ENCODE measurements around the gene FXYD5.
"Not testable (repeated sequence)": the region's sequence is repeated elsewhere in the genome, so short reads cannot be mapped to it uniquely, and the experiment has no call there.

The FXYD5 gene

DNA sequence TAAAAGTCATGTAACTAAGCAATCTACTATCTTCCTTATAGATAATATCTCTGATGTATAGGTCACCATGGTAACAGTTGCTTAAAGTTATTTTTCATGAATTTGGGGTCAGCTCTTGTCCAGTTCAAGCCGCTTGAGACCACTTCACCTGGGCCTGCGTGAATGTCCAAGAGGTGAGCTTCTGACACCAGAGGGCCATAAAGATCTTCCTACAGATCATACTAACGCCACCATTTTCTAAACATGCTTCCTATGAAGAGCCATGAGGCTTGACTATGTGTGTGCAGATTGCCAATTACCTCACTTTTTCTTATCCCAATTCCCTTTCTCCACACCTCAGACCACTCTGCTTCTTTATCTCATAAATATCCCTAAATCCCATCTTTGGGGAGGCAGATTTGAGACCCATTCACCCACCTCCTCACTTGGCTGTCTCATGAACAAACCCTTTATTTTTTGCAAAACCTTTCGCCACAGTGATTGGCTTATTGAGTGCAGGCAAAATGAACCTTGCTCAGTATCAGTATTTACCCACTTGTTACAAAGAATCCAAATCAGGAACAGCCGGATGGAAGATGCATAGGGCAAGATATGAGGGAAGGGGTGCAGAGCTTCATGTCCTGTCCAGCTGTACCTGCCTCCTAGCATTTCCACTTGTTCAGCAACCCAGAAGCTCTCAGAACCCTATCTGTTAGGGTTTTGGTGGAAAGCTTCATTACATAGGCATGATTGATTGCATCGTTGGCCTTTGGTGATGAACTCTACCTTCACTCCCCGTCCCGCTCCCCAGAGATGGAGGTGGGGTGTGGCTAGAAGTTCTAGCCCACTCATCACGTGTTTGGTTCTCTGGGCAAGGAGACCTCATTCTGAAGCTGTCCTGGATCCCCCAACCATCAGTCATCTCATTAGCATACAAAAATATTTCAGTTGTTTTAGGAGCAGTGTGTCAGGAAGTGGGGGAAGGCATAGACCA, 39.8 kb downstream of the FXYD5 start:
- no peak for DNase-seq

DNA sequence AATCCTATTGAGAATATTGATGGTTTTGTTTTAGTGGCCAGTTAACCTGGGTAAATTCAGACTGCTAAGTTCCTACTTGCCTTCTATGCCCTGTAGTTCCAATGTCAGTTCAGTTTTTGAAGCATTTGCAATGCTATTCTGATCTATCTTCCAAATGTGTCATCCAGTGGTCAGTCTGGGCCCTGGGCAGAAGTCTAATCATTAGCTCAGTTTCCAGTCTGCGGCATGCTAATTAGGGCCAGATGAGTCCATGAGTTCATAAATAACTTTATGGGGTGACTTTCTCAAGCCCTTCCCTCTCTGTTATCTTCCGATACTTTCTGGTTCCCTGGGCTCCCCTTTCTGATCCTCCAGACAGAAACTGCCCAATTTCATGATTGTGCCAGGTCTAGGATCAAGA, 41.3 kb downstream of the FXYD5 start:
- no peak for DNase-seq

- not testable (repeated sequence) for DNase-seq
Measured at GRCh38 chr19:35196861-35197260, 42.3 kb downstream of the FXYD5 start.

GRCh38 chr19:35199481-35199880, 44.9 kb downstream of the FXYD5 start:
- DNase-seq, result no peak

- no peak for DNase-seq
Measured at GRCh38 chr19:35202722-35203688, 48.5 kb downstream of the FXYD5 start.

DNA sequence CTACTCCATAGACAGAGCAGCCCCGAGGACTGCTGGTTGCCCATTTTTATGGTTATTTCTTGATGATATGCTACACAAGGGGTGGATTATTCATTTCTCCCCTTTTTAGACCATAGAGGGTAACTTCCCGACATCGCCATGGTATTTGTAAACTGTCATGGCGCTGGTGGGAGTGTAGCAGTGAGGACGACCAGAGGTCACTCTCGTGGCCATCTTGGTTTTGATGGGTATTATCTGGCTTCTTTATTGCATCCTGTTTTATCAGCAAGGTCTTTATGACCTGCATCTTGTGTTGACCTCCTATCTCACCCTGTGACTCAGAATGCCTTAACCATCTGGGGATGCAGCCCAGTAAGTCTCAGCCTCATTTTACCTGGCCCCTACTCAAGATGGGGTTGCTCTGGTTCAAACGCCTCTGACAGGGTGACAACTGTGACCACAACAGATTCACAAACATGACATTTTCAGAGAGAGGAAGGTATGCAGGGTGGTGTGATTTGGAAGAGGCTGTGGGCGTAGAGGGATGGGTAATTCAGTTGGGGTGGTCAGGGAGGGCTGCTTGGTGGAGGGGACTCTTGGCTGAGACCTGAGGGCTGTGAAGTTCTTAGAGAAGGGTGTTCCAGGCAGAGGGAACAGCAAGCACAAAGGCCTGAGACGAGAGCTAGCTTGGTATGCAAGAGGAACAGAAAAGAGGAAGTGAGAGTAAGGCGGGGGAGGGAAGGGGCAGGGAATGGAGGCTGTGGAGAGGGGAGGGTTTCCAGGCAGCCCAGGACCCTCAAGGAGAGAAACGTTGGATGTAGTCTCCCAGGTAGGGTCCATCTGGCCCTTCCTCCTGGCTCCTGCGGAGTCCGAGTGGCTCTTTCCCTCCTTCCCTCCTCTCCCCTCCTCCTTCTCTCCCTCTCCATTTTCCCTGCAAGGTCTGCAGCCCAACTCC, 50.5 kb downstream of the FXYD5 start:
- DNase-seq, result no peak

GRCh38 chr19:35205733-35206323, 51.3 kb downstream of the FXYD5 start:
- DNase-seq, result no peak

DNA sequence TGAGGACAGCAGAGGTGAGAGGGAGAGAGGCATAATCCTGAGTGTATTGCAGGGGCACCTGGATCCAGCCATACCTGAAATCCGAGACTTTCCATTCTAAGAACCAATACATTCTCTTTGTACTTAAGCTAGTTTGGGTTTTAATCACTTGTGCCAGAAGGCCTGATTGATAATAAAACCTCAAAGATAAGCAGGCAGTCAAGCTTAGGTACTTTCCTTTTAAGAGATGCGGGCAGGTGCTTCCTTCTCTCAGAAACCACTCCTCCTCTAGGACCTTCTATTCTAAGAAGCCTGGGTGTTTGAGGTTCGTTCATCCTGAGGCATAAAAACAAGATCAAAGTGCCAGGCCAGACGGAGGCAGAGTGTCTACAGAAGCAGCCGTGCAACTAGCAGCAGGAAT, 51.8 kb downstream of the FXYD5 start:
- DNase-seq, result peak in 1 of 2 experiments; percentile 52

- DNase-seq, result no peak
Measured at GRCh38 chr19:35206855-35207254, 52.3 kb downstream of the FXYD5 start.

GRCh38 chr19:35207391-35207871, 52.9 kb downstream of the FXYD5 start:
- peak in 1 of 2 experiments; percentile 46 for DNase-seq

GRCh38 chr19:35208121-35208520, 53.6 kb downstream of the FXYD5 start:
- DNase-seq, result no peak

- DNase-seq, result no peak
Measured at GRCh38 chr19:35209646-35210045, 55.1 kb downstream of the FXYD5 start.

GRCh38 chr19:35211545-35212230, 57.2 kb downstream of the FXYD5 start:
- DNase-seq, result peak; percentile 29 to 61

DNA sequence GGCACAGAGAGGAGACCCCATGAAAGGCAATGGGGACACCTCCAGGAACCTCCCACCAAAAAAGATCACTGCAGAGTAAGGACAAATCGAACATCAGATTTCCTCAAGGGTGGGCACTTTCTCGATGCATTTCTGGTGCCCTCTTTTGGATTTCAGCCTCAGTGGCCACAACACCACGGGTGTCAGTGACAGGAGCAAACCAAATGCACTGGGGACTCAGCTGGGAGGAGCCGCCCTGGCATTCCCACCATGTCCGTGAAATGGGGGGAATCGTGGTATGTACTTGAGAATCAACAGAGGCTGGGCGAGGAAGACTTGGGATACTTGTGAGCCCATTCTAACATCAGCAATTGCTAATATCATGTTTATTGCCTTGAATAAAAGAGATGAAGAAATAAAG, 57.7 kb downstream of the FXYD5 start:
- no peak for DNase-seq

GRCh38 chr19:35213663-35214632, 59.4 kb downstream of the FXYD5 start:
- peak; percentile 49 to 78 for DNase-seq

- no peak for DNase-seq
Measured at GRCh38 chr19:35214766-35215422, 60.4 kb downstream of the FXYD5 start.

GRCh38 chr19:35216016-35216832, 61.7 kb downstream of the FXYD5 start:
- no peak for DNase-seq
